Neural progenitor cell (in vitro differentiated cells): ENCODE data around the gene PDE6B. TPM values are rescaled to one million over a fixed set of nuclear protein-coding genes. Genes with fewer than 3 reads are reported as not detected.
"Not testable (repeated sequence)": the region's sequence is repeated elsewhere in the genome, so short reads cannot be mapped to it uniquely, and the experiment has no call there.

Source experiments
- DNase-seq: peaks from one replicate; pipeline ENCODE4 v3.0.0-alpha.2; 2016; ENCODE audit warnings: low spot score
- H2AFZ ChIP-seq: fragments of 200-600 bp; sonication (generic); replicated peaks from 2 replicates; pipeline ENCODE4 v1.6.1; 2016; ENCODE audit warnings: antibody characterized with exemption
- H3F3A ChIP-seq: fragments of 200-600 bp; sonication (generic); 2 replicates; pipeline ENCODE4 v1.6.1; 2016; ENCODE audit warnings: antibody characterized with exemption, low read depth
- H3K27ac ChIP-seq: fragments of 200-600 bp; sonication (generic); 2 replicates; pipeline ENCODE4 v1.5.1; 2016; ENCODE audit warnings: mild to moderate bottlenecking
- H3K27me3 ChIP-seq: fragments of 200-600 bp; sonication (generic); 2 replicates; pipeline ENCODE4 v1.6.1; 2016; ENCODE audit warnings: mild to moderate bottlenecking, moderate library complexity
- H3K36me3 ChIP-seq: fragments of 200-600 bp; sonication (generic); 2 replicates; pipeline ENCODE4 v1.5.1; 2016
- H3K4me1 ChIP-seq: fragments of 200-600 bp; sonication (generic); 2 replicates; pipeline ENCODE4 v1.6.1; 2016; ENCODE audit warnings: mixed run types
- H3K4me2 ChIP-seq: fragments of 200-600 bp; sonication (generic); 2 replicates; pipeline ENCODE4 v1.6.1; 2016
- H3K4me3 ChIP-seq: fragments of 200-600 bp; sonication (generic); 2 replicates; pipeline ENCODE4 v1.5.1; 2016
- H3K79me2 ChIP-seq: fragments of 200-600 bp; sonication (generic); 2 replicates; pipeline ENCODE4 v1.6.1; 2016; ENCODE audit warnings: low read depth
- H3K9ac ChIP-seq: fragments of 200-600 bp; sonication (generic); 2 replicates; pipeline ENCODE4 v1.6.1; 2016
- H3K9me3 ChIP-seq: fragments of 200-600 bp; sonication (generic); 2 replicates; pipeline ENCODE4 v1.5.1; 2016; ENCODE audit warnings: low read depth
- H4K20me1 ChIP-seq: fragments of 200-600 bp; sonication (generic); 2 replicates; pipeline ENCODE4 v1.6.1; 2016; ENCODE audit warnings: low read depth
- H3K27ac Mint-ChIP-seq: 3 replicates; pipeline ENCODE4 v1.8.0; 2021; ENCODE audit warnings: mixed read lengths
- H3K27me3 Mint-ChIP-seq: 2 replicates; pipeline ENCODE4 v1.8.0; 2022; ENCODE audit warnings: low read depth, mild to moderate bottlenecking, inconsistent platforms, moderate library complexity, mixed read lengths; ENCODE audit not compliant: insufficient read depth
- H3K36me3 Mint-ChIP-seq: 3 replicates; pipeline ENCODE4 v1.8.0; 2021; ENCODE audit warnings: mixed read lengths
- H3K4me1 Mint-ChIP-seq: 3 replicates; pipeline ENCODE4 v1.8.0; 2021; ENCODE audit warnings: mixed read lengths
- H3K4me3 Mint-ChIP-seq: 3 replicates; pipeline ENCODE4 v1.8.0; 2021; ENCODE audit warnings: mild to moderate bottlenecking, moderate library complexity, mixed read lengths
- H3K9me3 Mint-ChIP-seq: 3 replicates; pipeline ENCODE4 v1.8.0; 2020; ENCODE audit warnings: mixed read lengths
- CTCF ChIP-seq: fragments of 200-600 bp; sonication (generic); IDR thresholded peaks from 2 replicates; pipeline ENCODE4 v1.5.1; 2017; ENCODE audit warnings: antibody characterized with exemption, mild to moderate bottlenecking
- EZH2 ChIP-seq: fragments of 200-600 bp; sonication (generic); IDR thresholded peaks from 2 replicates; pipeline ENCODE4 v1.6.1; 2017; ENCODE audit warnings: antibody characterized with exemption, mild to moderate bottlenecking, moderate library complexity
- EZH2phosphoT487 ChIP-seq: fragments of 200-600 bp; sonication (generic); IDR thresholded peaks from 2 replicates; pipeline ENCODE4 v1.6.1; 2017; ENCODE audit warnings: antibody characterized with exemption
- total RNA-seq: library from RNA; depleted of rRNA; stranded (reverse); fragments of >200 nt; gene quantifications from 2 replicates; pipeline ENCODE4 v1.2.3, GENCODE V29; 2015; ENCODE audit warnings: low replicate concordance

The PDE6B gene
- total RNA-seq, 1 donor from 2014 or later: 4.3 TPM

- Histone ChIP-seq H3K36me3 (no peaks in the 10 kb centered on the region), H3K27ac (no peak overlapping the region), H2AFZ (no peak overlapping the region), H3K4me1 (peaks cover 9% of the 10 kb centered on the region), H3F3A (peaks cover 4% of the 10 kb centered on the region), H3K79me2 (peaks cover 42% of the 10 kb centered on the region), H3K27me3 (peaks cover 15% of the 10 kb centered on the region), H3K9me3 (no peaks in the 10 kb centered on the region), H3K4me3 (peak overlapping the region; percentile 89), H4K20me1 (peaks cover 33% of the 10 kb centered on the region), H3K9ac (no peak overlapping the region), H3K4me2 (peak overlapping the region; percentile 64)
- Mint-ChIP-seq H3K27ac (no peak overlapping the region), H3K9me3 (peaks cover 12% of the 10 kb centered on the region), H3K36me3 (peaks cover 14% of the 10 kb centered on the region), H3K4me1 (peaks cover 7% of the 10 kb centered on the region), H3K27me3 (peaks cover 12% of the 10 kb centered on the region), H3K4me3 (peak overlapping the region; percentile 83)
- no peak for DNase-seq
- TF ChIP-seq EZH2phosphoT487: no peak
- TF ChIP-seq CTCF: no peak
- TF ChIP-seq EZH2: no peak
Measured at GRCh38 chr4:704971-705277, 79.6 kb downstream of the PDE6B start.

GRCh38 chr4:705278-706082 is 80.1 kb downstream of the PDE6B start, which contains the start of gene PCGF3:
TSS of gene PCGF3 (plus strand) at chr4:705832. CDS start at chr4:733681, 27,849 bp downstream.
- TF ChIP-seq EZH2: no peak
- TF ChIP-seq EZH2phosphoT487: no peak
- no peak for TF ChIP-seq CTCF
- H3K9me3 Mint-ChIP-seq: peaks cover 18% of the 10 kb centered on the region
- Histone ChIP-seq H3K27me3 (peaks cover 15% of the 10 kb centered on the region), H3K4me1 (peaks cover 9% of the 10 kb centered on the region), H3K9ac (peak within 1 kb of the TSS; percentile 100), H3K27ac (peak within 1 kb of the TSS; percentile 54), H2AFZ (peak within 1 kb of the TSS; percentile 83), H3K36me3 (no peaks in the 10 kb centered on the region), H3K4me3 (peak within 1 kb of the TSS; percentile 89), H3K79me2 (peaks cover 48% of the 10 kb centered on the region), H3F3A (peaks cover 4% of the 10 kb centered on the region), H4K20me1 (peaks cover 38% of the 10 kb centered on the region), H3K4me2 (peak within 1 kb of the TSS; percentile 79), H3K9me3 (no peaks in the 10 kb centered on the region)
- H3K4me1 Mint-ChIP-seq: peaks cover 7% of the 10 kb centered on the region
- peak; percentile 98 for DNase-seq
- H3K4me3 Mint-ChIP-seq: peak within 1 kb of the TSS; percentile 83
- peaks cover 19% of the 10 kb centered on the region for H3K36me3 Mint-ChIP-seq
- no peak within 1 kb of the TSS for H3K27ac Mint-ChIP-seq
- peaks cover 10% of the 10 kb centered on the region for H3K27me3 Mint-ChIP-seq

- H3K27ac Mint-ChIP-seq, H3K9me3 ChIP-seq, DNase-seq, H3K27me3 Mint-ChIP-seq, H3K4me1 ChIP-seq, H3K4me1 Mint-ChIP-seq, H3K36me3 ChIP-seq, H3F3A ChIP-seq: not testable (repeated sequence)
- H4K20me1 ChIP-seq: peaks cover 45% of the 10 kb centered on the region
- peak overlapping the region; percentile 83 for H2AFZ ChIP-seq
- peak overlapping the region; percentile 100 for H3K9ac ChIP-seq
- H3K79me2 ChIP-seq: peaks cover 55% of the 10 kb centered on the region
- Mint-ChIP-seq H3K4me3 (peak overlapping the region; percentile 43), H3K9me3 (peaks cover 22% of the 10 kb centered on the region), H3K36me3 (peaks cover 24% of the 10 kb centered on the region)
- H3K27ac ChIP-seq: peak overlapping the region; percentile 54
- peak overlapping the region; percentile 79 for H3K4me2 ChIP-seq
- H3K27me3 ChIP-seq: peaks cover 15% of the 10 kb centered on the region
- H3K4me3 ChIP-seq: peak overlapping the region; percentile 89
Measured at GRCh38 chr4:706083-706633, 80.8 kb downstream of the PDE6B start.
